ENCODE data around the gene EPPIN. TPM values are rescaled to one million over a fixed set of nuclear protein-coding genes. Genes with fewer than 3 reads are reported as not detected.

EPPIN gene
- total RNA-seq, 2 donors from 2014 or later: not detected

- Histone ChIP-seq H3K4me3 (no peak overlapping the region), H3K4me1 (ENCODE audit: control insufficient read depth in 1 of 2, low read depth in 2 of 2) (no peaks in the 10 kb centered on the region), H3K27ac (no peak overlapping the region), H3K36me3 (no peaks in the 10 kb centered on the region), H3K9me3 (no peaks in the 10 kb centered on the region), H3K27me3 (replicated peaks; ENCODE audit: insufficient read depth) (no peaks in the 10 kb centered on the region)
- DNase-seq (ENCODE audit: low spot score): no peak
- no peak for TF ChIP-seq CTCF (IDR thresholded peaks at IDR 0.05)
- ATAC-seq (ENCODE audit: insufficient number of reproducible peaks, low FRiP score, low read depth): no peak
Measured at GRCh38 chr20:45507011-45507820, 40.0 kb downstream of the EPPIN start.

- H3K4me3 ChIP-seq: no peak overlapping the region
- H3K27me3 ChIP-seq (replicated peaks; ENCODE audit: insufficient read depth): no peaks in the 10 kb centered on the region
- no peaks in the 10 kb centered on the region for H3K9me3 ChIP-seq
- no peaks in the 10 kb centered on the region for H3K36me3 ChIP-seq
- DNase-seq (ENCODE audit: low spot score) (no peak), ATAC-seq (ENCODE audit: insufficient number of reproducible peaks, low FRiP score, low read depth) (no peak)
- H3K4me1 ChIP-seq (ENCODE audit: control insufficient read depth in 1 of 2, low read depth in 2 of 2): no peaks in the 10 kb centered on the region
- H3K27ac ChIP-seq: no peak overlapping the region
- no peak for TF ChIP-seq CTCF (IDR thresholded peaks at IDR 0.05)
Measured at GRCh38 chr20:45506398-45506797, 40.8 kb downstream of the EPPIN start.

- no peak for TF ChIP-seq CTCF (IDR thresholded peaks at IDR 0.05)
- H3K4me1 ChIP-seq (ENCODE audit: control insufficient read depth in 1 of 2, low read depth in 2 of 2): no peaks in the 10 kb centered on the region
- no peak for ATAC-seq (ENCODE audit: insufficient number of reproducible peaks, low FRiP score, low read depth)
- H3K9me3 ChIP-seq: no peaks in the 10 kb centered on the region
- no peaks in the 10 kb centered on the region for H3K27me3 ChIP-seq (replicated peaks; ENCODE audit: insufficient read depth)
- H3K36me3 ChIP-seq: no peaks in the 10 kb centered on the region
- H3K4me3 ChIP-seq: no peak overlapping the region
- no peak overlapping the region for H3K27ac ChIP-seq
- DNase-seq (ENCODE audit: low spot score): no peak
Measured at GRCh38 chr20:45503403-45503802, 43.8 kb downstream of the EPPIN start.

GRCh38 chr20:45502561-45502960, 44.6 kb downstream of the EPPIN start:
- Histone ChIP-seq H3K4me3 (no peak overlapping the region), H3K9me3 (no peaks in the 10 kb centered on the region), H3K27ac (no peak overlapping the region), H3K4me1 (ENCODE audit: control insufficient read depth in 1 of 2, low read depth in 2 of 2) (no peaks in the 10 kb centered on the region), H3K27me3 (replicated peaks; ENCODE audit: insufficient read depth) (no peaks in the 10 kb centered on the region), H3K36me3 (no peaks in the 10 kb centered on the region)
- TF ChIP-seq CTCF (IDR thresholded peaks at IDR 0.05): no peak
- DNase-seq (ENCODE audit: low spot score) (no peak), ATAC-seq (ENCODE audit: insufficient number of reproducible peaks, low FRiP score, low read depth) (no peak)

- no peak for TF ChIP-seq CTCF (IDR thresholded peaks at IDR 0.05)
- no peaks in the 10 kb centered on the region for H3K27me3 ChIP-seq (replicated peaks; ENCODE audit: insufficient read depth)
- H3K9me3 ChIP-seq: no peaks in the 10 kb centered on the region
- no peak overlapping the region for H3K4me3 ChIP-seq
- H3K4me1 ChIP-seq (ENCODE audit: control insufficient read depth in 1 of 2, low read depth in 2 of 2): no peaks in the 10 kb centered on the region
- no peak for ATAC-seq (ENCODE audit: insufficient number of reproducible peaks, low FRiP score, low read depth)
- no peak overlapping the region for H3K27ac ChIP-seq
- DNase-seq (ENCODE audit: low spot score): no peak
- H3K36me3 ChIP-seq: no peaks in the 10 kb centered on the region
Measured at GRCh38 chr20:45501600-45501999, 45.6 kb downstream of the EPPIN start.

Data from thoracic aorta (tissue), 2 donors.